Nephron progenitor cell (in vitro differentiated cells): ENCODE measurements around the gene RARA.
A peak's percentile ranks its signal among the peaks of the same experiment; 100 is the strongest.

Experiments used
- DNase-seq: peaks from one replicate; pipeline ENCODE4 v3.0.0; 2021
- H3K27ac Mint-ChIP-seq: 2 replicates; pipeline ENCODE4 v1.8.0; 2021; ENCODE audit warnings: mild to moderate bottlenecking, moderate library complexity, mixed read lengths
- H3K27me3 Mint-ChIP-seq: 2 replicates; pipeline ENCODE4 v1.8.0; 2021; ENCODE audit warnings: mild to moderate bottlenecking, low read depth, mixed read lengths; ENCODE audit not compliant: poor library complexity
- H3K36me3 Mint-ChIP-seq: 2 replicates; pipeline ENCODE4 v1.8.0; 2021; ENCODE audit warnings: low read depth, mixed read lengths
- H3K4me1 Mint-ChIP-seq: 2 replicates; pipeline ENCODE4 v1.8.0; 2021; ENCODE audit warnings: mixed read lengths
- H3K4me3 Mint-ChIP-seq: 2 replicates; pipeline ENCODE4 v1.8.0; 2021; ENCODE audit warnings: mild to moderate bottlenecking, moderate library complexity, mixed read lengths
- H3K9me3 Mint-ChIP-seq: 2 replicates; pipeline ENCODE4 v1.8.0; 2021; ENCODE audit warnings: mild to moderate bottlenecking, moderate library complexity, mixed read lengths
- TF ChIP-seq, protein P1 (sequence below): fragments of 200-600 bp; sonication (generic); IDR thresholded peaks from 2 replicates; pipeline ENCODE4 v1.5.0; 2021; ENCODE audit warnings: antibody characterized with exemption

RARA gene

DNA sequence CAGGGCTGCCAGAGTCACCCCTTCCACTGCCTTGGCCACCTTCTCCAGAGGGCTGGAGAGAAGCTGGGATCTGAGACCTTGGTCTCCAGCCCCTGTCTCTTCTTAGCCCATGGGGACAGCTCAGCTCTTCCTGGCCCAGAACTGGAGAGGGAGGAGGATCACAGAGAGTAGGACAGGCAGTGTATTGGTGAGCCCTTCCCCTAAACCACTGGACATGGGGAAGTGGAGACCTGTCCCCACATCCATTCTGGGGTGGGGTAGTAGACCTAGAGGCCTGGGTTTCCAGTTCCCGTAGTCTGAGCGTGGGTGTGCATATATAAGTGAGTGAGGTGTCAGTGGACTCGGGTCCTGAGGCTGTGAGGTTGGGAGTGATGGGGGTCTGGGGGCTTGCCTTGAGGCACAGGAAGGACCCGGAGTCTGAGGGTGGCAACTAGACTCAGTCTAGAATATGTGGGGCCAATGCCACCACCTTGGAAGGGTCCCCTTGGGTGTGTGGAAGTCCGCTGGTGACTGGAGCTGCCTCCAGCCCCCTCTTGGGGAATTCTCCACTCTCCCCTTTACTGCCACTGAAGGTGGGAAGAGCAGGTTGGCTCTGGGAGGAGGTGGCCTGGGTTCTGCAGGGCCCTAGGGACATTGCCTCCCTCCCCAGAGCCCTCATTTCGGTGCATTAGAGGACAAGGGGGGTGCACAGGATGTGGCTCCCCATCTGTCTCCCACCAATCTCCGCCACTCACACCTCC is 35.6 kb downstream of the RARA start:
- Mint-ChIP-seq H3K4me1 (peaks cover 80% of the 10 kb centered on the region), H3K27ac (peak overlapping the region; percentile 93), H3K4me3 (peak overlapping the region; percentile 95), H3K9me3 (no peaks in the 10 kb centered on the region), H3K27me3 (peaks cover 3% of the 10 kb centered on the region), H3K36me3 (peaks cover 7% of the 10 kb centered on the region)
- TF ChIP-seq, protein P1, sequence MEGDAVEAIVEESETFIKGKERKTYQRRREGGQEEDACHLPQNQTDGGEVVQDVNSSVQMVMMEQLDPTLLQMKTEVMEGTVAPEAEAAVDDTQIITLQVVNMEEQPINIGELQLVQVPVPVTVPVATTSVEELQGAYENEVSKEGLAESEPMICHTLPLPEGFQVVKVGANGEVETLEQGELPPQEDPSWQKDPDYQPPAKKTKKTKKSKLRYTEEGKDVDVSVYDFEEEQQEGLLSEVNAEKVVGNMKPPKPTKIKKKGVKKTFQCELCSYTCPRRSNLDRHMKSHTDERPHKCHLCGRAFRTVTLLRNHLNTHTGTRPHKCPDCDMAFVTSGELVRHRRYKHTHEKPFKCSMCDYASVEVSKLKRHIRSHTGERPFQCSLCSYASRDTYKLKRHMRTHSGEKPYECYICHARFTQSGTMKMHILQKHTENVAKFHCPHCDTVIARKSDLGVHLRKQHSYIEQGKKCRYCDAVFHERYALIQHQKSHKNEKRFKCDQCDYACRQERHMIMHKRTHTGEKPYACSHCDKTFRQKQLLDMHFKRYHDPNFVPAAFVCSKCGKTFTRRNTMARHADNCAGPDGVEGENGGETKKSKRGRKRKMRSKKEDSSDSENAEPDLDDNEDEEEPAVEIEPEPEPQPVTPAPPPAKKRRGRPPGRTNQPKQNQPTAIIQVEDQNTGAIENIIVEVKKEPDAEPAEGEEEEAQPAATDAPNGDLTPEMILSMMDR = no peak
- no peak for DNase-seq

DNA sequence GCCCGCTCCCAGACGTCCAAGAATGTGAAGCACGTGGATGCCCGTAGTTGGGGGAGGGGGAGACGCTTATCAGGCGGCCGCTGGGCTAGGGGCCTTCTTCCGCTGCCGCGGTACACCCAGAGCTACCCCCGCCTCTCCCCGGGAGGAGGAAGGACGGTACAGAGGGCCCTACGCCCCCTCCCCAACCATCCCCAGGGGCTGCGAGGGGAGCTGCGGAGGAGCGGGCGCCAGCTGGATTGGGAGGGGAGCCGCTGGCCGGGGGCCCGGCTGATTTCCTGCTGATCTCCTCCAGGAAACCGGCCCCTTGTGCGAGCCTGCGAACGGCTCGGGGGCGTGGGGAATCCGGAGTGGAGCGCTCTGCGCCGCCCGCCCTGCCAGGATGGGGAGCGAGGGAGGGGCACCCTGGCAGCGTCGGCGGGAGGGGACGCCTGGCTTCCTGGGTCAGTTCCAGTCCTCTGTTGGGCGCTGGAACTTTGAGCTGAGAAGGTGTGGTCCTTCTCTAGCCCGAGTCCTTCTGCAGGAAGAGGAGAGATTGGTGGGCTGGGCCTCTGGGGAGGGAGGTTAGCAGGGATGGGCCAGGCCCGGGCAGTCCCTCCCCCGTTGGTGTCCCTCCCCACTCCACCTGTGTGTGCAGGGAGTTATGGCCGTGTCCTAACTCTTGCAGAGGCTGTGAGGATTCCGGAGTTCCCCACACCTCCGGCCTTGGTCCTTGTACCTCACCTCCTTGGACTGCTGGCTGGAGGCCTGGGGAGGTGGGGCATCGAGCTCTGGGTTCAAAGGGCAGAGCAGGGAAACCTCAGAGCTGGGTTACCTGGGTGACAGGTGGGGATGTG is 36.4 kb downstream of the RARA start:
- Mint-ChIP-seq H3K9me3 (no peaks in the 10 kb centered on the region), H3K36me3 (peaks cover 14% of the 10 kb centered on the region), H3K27me3 (no peaks in the 10 kb centered on the region), H3K4me1 (peaks cover 80% of the 10 kb centered on the region), H3K4me3 (peak overlapping the region; percentile 95), H3K27ac (peak overlapping the region; percentile 93)
- TF ChIP-seq, protein P1 = no peak
- peak; percentile 77 for DNase-seq

DNA sequence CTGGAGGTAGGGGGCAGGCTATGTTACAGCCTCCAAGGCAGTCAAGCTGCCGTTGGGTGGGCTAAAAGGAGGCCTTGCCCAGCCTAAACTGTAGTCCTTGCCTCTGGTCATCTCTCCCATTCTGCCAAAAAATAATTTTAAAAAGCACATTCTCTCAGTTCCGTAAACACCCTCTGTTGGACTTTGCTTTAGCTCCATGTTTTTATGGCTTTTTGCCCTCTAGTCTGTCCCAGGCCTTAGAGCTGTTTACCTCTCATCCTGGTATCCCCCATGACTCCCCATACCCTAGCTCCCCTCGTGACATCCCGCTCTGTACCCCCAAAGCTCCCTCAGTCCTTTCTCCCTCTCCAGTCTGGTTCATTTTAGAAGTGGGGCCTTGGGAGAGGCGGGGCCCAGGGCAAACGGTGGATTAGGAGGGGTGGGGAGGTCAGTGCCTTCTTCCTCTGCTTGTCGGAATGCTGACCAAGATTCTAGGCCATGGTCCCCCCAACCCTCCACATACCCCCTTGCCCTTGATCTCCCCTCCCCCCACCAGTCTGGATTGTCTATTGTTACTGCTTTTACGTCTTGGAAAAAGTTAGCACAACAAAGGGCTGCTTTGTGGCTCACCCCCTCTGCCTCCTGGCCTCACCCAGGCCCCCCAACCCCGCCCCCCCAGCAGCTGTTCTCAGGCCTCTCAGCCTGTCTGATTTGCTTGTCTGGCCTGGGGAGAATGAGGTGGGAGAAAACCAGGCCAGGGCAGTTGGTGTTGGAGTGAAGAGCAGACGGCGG is 37.2 kb downstream of the RARA start:
- no peak for DNase-seq
- Mint-ChIP-seq H3K27me3 (no peaks in the 10 kb centered on the region), H3K4me3 (peak overlapping the region; percentile 95), H3K4me1 (peaks cover 78% of the 10 kb centered on the region), H3K27ac (peak overlapping the region; percentile 93), H3K9me3 (no peaks in the 10 kb centered on the region), H3K36me3 (peaks cover 14% of the 10 kb centered on the region)
- TF ChIP-seq, protein P1 = no peak

GRCh38 chr17:40346765-40347158 is 37.8 kb downstream of the RARA start:
- Mint-ChIP-seq H3K4me3 (peak overlapping the region; percentile 95), H3K36me3 (peaks cover 14% of the 10 kb centered on the region), H3K9me3 (no peaks in the 10 kb centered on the region), H3K4me1 (peaks cover 82% of the 10 kb centered on the region), H3K27ac (peak overlapping the region; percentile 93), H3K27me3 (no peaks in the 10 kb centered on the region)
- TF ChIP-seq, protein P1 = no peak
- DNase-seq = no peak

DNA sequence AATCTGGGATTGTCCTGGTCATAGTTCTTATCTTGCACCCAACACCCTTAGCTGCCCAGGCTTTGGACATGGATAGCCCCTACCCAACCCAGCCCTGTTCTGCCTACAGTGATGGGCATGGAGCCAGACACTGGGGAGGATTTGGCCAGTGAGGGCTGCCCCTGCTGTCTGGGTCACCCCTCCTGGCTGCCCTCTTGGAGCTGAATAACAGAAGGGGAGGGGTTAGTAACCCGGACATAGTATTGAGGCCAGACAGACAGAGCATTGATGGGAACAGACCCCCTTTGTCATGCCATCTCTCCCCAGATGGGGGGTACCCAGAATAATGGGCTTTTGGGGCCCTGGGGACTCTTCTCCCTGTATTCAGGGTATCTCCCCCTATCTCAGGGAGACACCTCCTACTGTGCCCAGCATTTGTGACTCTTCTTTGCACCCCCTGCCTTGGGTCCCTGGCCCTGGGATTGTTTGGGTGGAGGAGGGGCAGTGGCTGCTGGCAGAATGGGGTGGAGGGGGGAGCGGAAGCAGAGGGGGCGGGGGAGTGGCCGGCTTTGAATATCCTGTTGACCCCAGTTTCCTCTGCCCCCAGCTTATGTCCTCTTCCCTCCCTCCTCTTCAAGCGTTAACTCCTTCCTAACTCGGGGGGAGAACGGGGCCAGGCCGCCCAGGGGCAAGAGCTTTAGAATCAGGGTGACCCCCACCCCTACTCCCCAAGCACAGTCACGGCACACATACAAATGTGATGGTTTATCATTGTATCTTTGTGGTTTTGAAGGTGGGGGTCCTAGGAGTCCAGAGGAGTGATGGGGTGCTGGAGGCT is 38.5 kb downstream of the RARA start:
- DNase-seq = no peak
- Mint-ChIP-seq H3K27ac (peak overlapping the region; percentile 94), H3K9me3 (no peaks in the 10 kb centered on the region), H3K4me3 (peak overlapping the region; percentile 95), H3K27me3 (no peaks in the 10 kb centered on the region), H3K36me3 (peaks cover 20% of the 10 kb centered on the region), H3K4me1 (peaks cover 90% of the 10 kb centered on the region)
- TF ChIP-seq, protein P1 = no peak
